GM12878 (cell line): ENCODE measurements around the gene PLAGL2. TPM values are rescaled to one million over a fixed set of nuclear protein-coding genes. Genes with fewer than 3 reads are reported as not detected.

Source experiments
- ATAC-seq: fragments of 200-7000 bp; cut with Tn5 transposase; 3 replicates; pipeline ENCODE4 v1.9.1; 2020; ENCODE audit warnings: mild to moderate bottlenecking, moderate library complexity
- BruUV-seq: library from RNA; stranded (reverse); fragments of 400-500 nt; replicated peaks from 2 replicates; lab custom pipeline; 2021; lab: Mats Ljungman, UMichigan
- CTCF ChIA-PET: fragments of 300-600 bp; sonication (Branson Sonifier 250); formaldehyde crosslinking; extraction: SDS; loops from one replicate; lab custom pipeline; 2021; ENCODE audit warnings: inconsistent platforms; lab: Yijun Ruan, JAX
- POLR2A ChIA-PET: fragments of 350-600 bp; formaldehyde crosslinking; extraction: SDS; loops from one replicate; lab custom pipeline; 2021; ENCODE audit warnings: inconsistent platforms; lab: Charles Lee
- RAD21 ChIA-PET: fragments of 300-600 bp; sonication (Branson Sonifier 250); formaldehyde crosslinking; loops from one replicate; lab custom pipeline; 2023; ENCODE audit warnings: antibody characterized with exemption; ENCODE audit not compliant: unreplicated experiment; lab: Charles Lee
- SMC1A ChIA-PET: fragments of 300-600 bp; sonication (Branson Sonifier 250); formaldehyde crosslinking; loops from one replicate; lab custom pipeline; 2023; ENCODE audit not compliant: unreplicated experiment, uncharacterized antibody; lab: Charles Lee
- DNase-seq: peaks from one replicate; pipeline ENCODE4 v3.0.0-alpha.2; 2011; ENCODE audit warnings: low read depth, low spot score
- FAIRE-seq: peaks from 3 replicates; lab custom pipeline; 2011; peaks lifted over from hg19 to GRCh38; lab: Jason Lieb, UNC
- H2AFZ ChIP-seq: 2 replicates; pipeline ENCODE4 v1.6.0; 2011; ENCODE audit warnings: low read depth, low read length, control low read depth; ENCODE audit not compliant: control insufficient read depth
- H3K27ac ChIP-seq: 2 replicates; pipeline ENCODE4 v1.5.1; 2011; ENCODE audit warnings: control low read depth; ENCODE audit not compliant: control insufficient read depth, insufficient read depth
- H3K27me3 ChIP-seq, 2 experiments: replicated peaks in 1 of 2; 2 replicates each; pipeline versions ENCODE4 v1.6.0 to v1.6.1; 2011; ENCODE audit warnings: low read length in 1 of 2; ENCODE audit not compliant: control insufficient read depth in 2 of 2, insufficient read depth in 2 of 2
- H3K36me3 ChIP-seq, 2 experiments: 2 replicates each; pipeline ENCODE4 v1.5.1; 2011; ENCODE audit warnings: low read length in 1 of 2; ENCODE audit not compliant: control insufficient read depth in 2 of 2, insufficient read depth in 2 of 2
- H3K4me1 ChIP-seq: 2 replicates; pipeline ENCODE4 v1.6.1; 2011; ENCODE audit warnings: mild to moderate bottlenecking, low read length, moderate library complexity, mixed read lengths; ENCODE audit not compliant: control insufficient read depth, insufficient read depth
- H3K4me2 ChIP-seq: 2 replicates; pipeline ENCODE4 v1.6.0; 2011; ENCODE audit warnings: control low read depth; ENCODE audit not compliant: control insufficient read depth, insufficient read depth
- H3K4me3 ChIP-seq: fragments of 200-600 bp; sonication (generic); 2 replicates; pipeline ENCODE4 v1.5.1; 2016
- H3K79me2 ChIP-seq: 2 replicates; pipeline ENCODE4 v1.6.0; 2011; ENCODE audit warnings: low read length; ENCODE audit not compliant: control insufficient read depth, insufficient read depth
- H3K9ac ChIP-seq: 2 replicates; pipeline ENCODE4 v1.8.0; 2011; ENCODE audit warnings: low read length, control low read depth, mixed read lengths; ENCODE audit not compliant: control insufficient read depth, insufficient read depth
- H3K9me3 ChIP-seq: replicated peaks from 3 replicates; pipeline ENCODE4 v1.5.1; 2011; ENCODE audit warnings: mild to moderate bottlenecking, low read length; ENCODE audit not compliant: control insufficient read depth, insufficient read depth
- H4K20me1 ChIP-seq: 2 replicates; pipeline ENCODE4 v1.6.0; 2011; ENCODE audit not compliant: control insufficient read depth, insufficient read depth
- BACH1 ChIP-seq: fragments of 450-650 bp; IDR thresholded peaks from 2 replicates; pipeline ENCODE4 v1.6.1; 2017; ENCODE audit warnings: mild to moderate bottlenecking, borderline replicate concordance
- BMI1 ChIP-seq: fragments of 450-650 bp; IDR thresholded peaks from 2 replicates; pipeline ENCODE4 v1.6.1; 2016; ENCODE audit warnings: mild to moderate bottlenecking, moderate library complexity, borderline replicate concordance
- E4F1 ChIP-seq: fragments of 450-650 bp; IDR thresholded peaks from 2 replicates; pipeline ENCODE4 v1.6.1; 2018; ENCODE audit warnings: borderline replicate concordance, mild to moderate bottlenecking; ENCODE audit not compliant: partially characterized antibody
- EGR1 ChIP-seq, 2 experiments: IDR thresholded peaks; 1 replicate in 1 of 2; 2 replicates in 1 of 2; pipeline ENCODE4 v1.6.1; 2011 to 2012; ENCODE audit warnings: low read depth in 2 of 2, low read length in 2 of 2, borderline replicate concordance in 1 of 2, mild to moderate bottlenecking in 1 of 2, moderate library complexity in 1 of 2
- ESRRA ChIP-seq: IDR thresholded peaks from 2 replicates; pipeline ENCODE4 v1.6.1; 2012; ENCODE audit warnings: mild to moderate bottlenecking, low read length, improper control_type of control experiment
- MEF2B ChIP-seq: fragments of 450-650 bp; IDR thresholded peaks from 2 replicates; pipeline ENCODE4 v1.6.1; 2018; ENCODE audit warnings: mild to moderate bottlenecking, moderate library complexity; ENCODE audit not compliant: partially characterized antibody, poor library complexity, severe bottlenecking
- NRF1 ChIP-seq: conservative IDR thresholded peaks from 2 replicates; pipeline ENCODE4 v1.6.1; 2011; ENCODE audit warnings: mild to moderate bottlenecking, low read depth, low read length, improper control_type of control experiment
- PML ChIP-seq: IDR thresholded peaks from 2 replicates; pipeline ENCODE4 v1.6.1; 2012; ENCODE audit warnings: low read length, inconsistent platforms
- RELA ChIP-seq: fragments of 450-650 bp; IDR thresholded peaks from 2 replicates; pipeline ENCODE4 v1.8.0; 2014; ENCODE audit warnings: borderline replicate concordance; ENCODE audit not compliant: partially characterized antibody
- STAT1 ChIP-seq: fragments of 450-650 bp; conservative IDR thresholded peaks from 2 replicates; pipeline ENCODE4 v1.6.1; 2014; ENCODE audit warnings: antibody characterized with exemption, mild to moderate bottlenecking
- ZNF207 ChIP-seq: fragments of 450-650 bp; IDR thresholded peaks from 2 replicates; pipeline ENCODE4 v1.6.1; 2014; ENCODE audit warnings: antibody characterized with exemption, mild to moderate bottlenecking, borderline replicate concordance
- WGBS: methylation state at CpG from one replicate; pipeline ENCODE4 v1.1.6; 2016; ENCODE audit warnings: low lambda C conversion rate; ENCODE audit not compliant: insufficient replicate concordance, insufficient coverage; ENCODE audit errors: missing lambda C conversion rate; 5-methylcytosine and 5-hydroxymethylcytosine counted together
- in situ Hi-C: fragments of 300-500 bp; cut with MboI; formaldehyde crosslinking; loops from 9 replicates; pipeline ENCODE4 v1.14.3; 2018; ENCODE audit warnings: mixed read lengths
- intact Hi-C: fragments of 100-400 bp; cut with micrococcal nuclease; formaldehyde crosslinking; loops from one replicate; pipeline ENCODE4 v1.14.2; 2022; ENCODE audit not compliant: unreplicated experiment
- polyA plus RNA-seq, 11 experiments: library from polyadenylated mRNA; depleted of rRNA in 4 of 11; unstranded in 6 of 11; stranded (reverse) in 5 of 11; fragments of >200 nt; fragmentation: Nextera tagmentation in 4 of 11; fragmentation: Illumina TruSeq in 1 of 11; extraction: Ambion mirVana in 4 of 11; extraction: Trizol in 1 of 11; gene quantifications; 1 replicate in 1 of 11; 2 replicates in 10 of 11; pipeline versions ENCODE4 v1.2.1 to v1.2.3, GENCODE V29; 2011 to 2016; ENCODE audit warnings: inconsistent platforms in 2 of 11, missing spikeins in 2 of 11, low read depth in 1 of 11
- total RNA-seq, 4 experiments: library from RNA; depleted of rRNA in 3 of 4; stranded (reverse); fragments of >200 nt in 3 of 4; fragmentation: Illumina TruSeq in 1 of 4; extraction: Trizol in 1 of 4; gene quantifications; 2 replicates each; pipeline versions ENCODE4 v1.2.1 to v1.2.3, GENCODE V29; 2013 to 2021

PLAGL2 gene
- total and polyA plus RNA-seq, 10 of the 15 experiments (the other 5 are each of a cell fraction or from before 2014, with no cell fraction given): 4.4 to 32.3 (median 13.3) TPM

GRCh38 chr20:32168184-32168910, 39.2 kb downstream of the PLAGL2 start (continued):
- TF ChIP-seq MEF2B (no peak), ESRRA (no peak)

- no peaks in the 10 kb centered on the region for H4K20me1 ChIP-seq
- WGBS: 99% methylated on average over 4 of the region's 4 CpGs
- in situ Hi-C loops: no loop called here
- BruUV-seq: no TSS peak
- no peaks in the 10 kb centered on the region for H3K79me2 ChIP-seq
- ChIA-PET SMC1A (interaction anchor here (1.0 kb wide), 1 partner anchor 8 kb away, joined by 3 read pairs; no protein-coding TSS in a partner anchor), CTCF (interaction anchor here (0.6 kb wide), 1 partner anchor 148 kb away, joined by 3 read pairs; no protein-coding TSS in a partner anchor), POLR2A (no interaction called here), RAD21 (no interaction called here)
- TF ChIP-seq STAT1 (no peak), PML (no peak), NRF1 (no peak), EGR1 (IDR thresholded peaks at IDR 0.05; ENCODE audit: borderline replicate concordance in 1 of 2, low read depth in 2 of 2, low read length in 2 of 2) (no peak), BMI1 (no peak), ZNF207 (no peak), BACH1 (no peak), RELA (no peak), E4F1 (no peak)
- no peak overlapping the region for H3K9ac ChIP-seq
- no peak overlapping the region for H3K27ac ChIP-seq
- intact Hi-C loops: no loop called here
- no peaks in the 10 kb centered on the region for H3K27me3 ChIP-seq
- H3K4me1 ChIP-seq: no peaks in the 10 kb centered on the region
- H2AFZ ChIP-seq: no peak overlapping the region
- no peak overlapping the region for H3K4me3 ChIP-seq
- no peak for ATAC-seq
- H3K9me3 ChIP-seq: no peaks in the 10 kb centered on the region
- FAIRE-seq: no peak
- peaks cover 6 to 13% of the 10 kb centered on the region in 2 experiments for H3K36me3 ChIP-seq
- H3K4me2 ChIP-seq: no peak overlapping the region
- no peak for DNase-seq
Measured at GRCh38 chr20:32167552-32167951, 40.0 kb downstream of the PLAGL2 start.
